ENCODE results near the gene NPC1. TPM values are rescaled to one million over a fixed set of nuclear protein-coding genes. Genes with fewer than 3 reads are reported as not detected.
"Not testable (repeated sequence)": the region's sequence is repeated elsewhere in the genome, so short reads cannot be mapped to it uniquely, and the experiment has no call there.

The NPC1 gene
- total RNA-seq, 1 donor from 2014 or later, result 114 TPM

- no peak overlapping the region for H3K27ac ChIP-seq
- intact Hi-C loops (cut with DNase I), result no loop called here
- H3K4me3 ChIP-seq, result no peak overlapping the region
- no peaks in the 10 kb centered on the region for H3K27me3 ChIP-seq (ENCODE audit: low read depth)
- H3K36me3 ChIP-seq, result peaks cover 96% of the 10 kb centered on the region
- no peaks in the 10 kb centered on the region for H3K9me3 ChIP-seq
- DNase-seq (no peak), ATAC-seq (no peak)
- no peak for TF ChIP-seq CTCF (IDR thresholded peaks at IDR 0.05)
- H3K4me1 ChIP-seq, result no peaks in the 10 kb centered on the region
Measured at GRCh38 chr18:23560186-23560585, 26.1 kb downstream of the NPC1 start.

- peaks cover 96% of the 10 kb centered on the region for H3K36me3 ChIP-seq
- H3K4me3 ChIP-seq; ATAC-seq; H3K9me3 ChIP-seq; H3K4me1 ChIP-seq; DNase-seq; H3K27ac ChIP-seq; H3K27me3 ChIP-seq (ENCODE audit: low read depth); intact Hi-C loops (cut with DNase I): not testable (repeated sequence)
Measured at GRCh38 chr18:23557511-23557910, 28.8 kb downstream of the NPC1 start.

GRCh38 chr18:23556145-23556780 lies 30.0 kb downstream of the NPC1 start:
- H3K4me1 ChIP-seq, result peaks cover 14% of the 10 kb centered on the region
- H3K36me3 ChIP-seq, result peaks cover 98% of the 10 kb centered on the region
- no peaks in the 10 kb centered on the region for H3K27me3 ChIP-seq (ENCODE audit: low read depth)
- no peaks in the 10 kb centered on the region for H3K9me3 ChIP-seq
- no peak overlapping the region for H3K4me3 ChIP-seq
- no peak for TF ChIP-seq CTCF (IDR thresholded peaks at IDR 0.05)
- ATAC-seq (no peak), DNase-seq (no peak)
- no peak overlapping the region for H3K27ac ChIP-seq
- intact Hi-C loops (cut with DNase I), result no loop called here

GRCh38 chr18:23553887-23554286 lies 32.4 kb downstream of the NPC1 start:
- no peak overlapping the region for H3K27ac ChIP-seq
- intact Hi-C loops (cut with DNase I), result no loop called here
- no peaks in the 10 kb centered on the region for H3K27me3 ChIP-seq (ENCODE audit: low read depth)
- H3K4me3 ChIP-seq, result no peak overlapping the region
- peaks cover 97% of the 10 kb centered on the region for H3K36me3 ChIP-seq
- H3K9me3 ChIP-seq, result no peaks in the 10 kb centered on the region
- ATAC-seq (no peak), DNase-seq (no peak)
- no peak for TF ChIP-seq CTCF (IDR thresholded peaks at IDR 0.05)
- H3K4me1 ChIP-seq, result peaks cover 14% of the 10 kb centered on the region

GRCh38 chr18:23552505-23552904 lies 33.8 kb downstream of the NPC1 start:
- Histone ChIP-seq H3K4me1 (peaks cover 14% of the 10 kb centered on the region), H3K9me3 (no peaks in the 10 kb centered on the region), H3K36me3 (peaks cover 98% of the 10 kb centered on the region), H3K27me3 (ENCODE audit: low read depth) (no peaks in the 10 kb centered on the region), H3K4me3 (no peak overlapping the region), H3K27ac (no peak overlapping the region)
- TF ChIP-seq CTCF (IDR thresholded peaks at IDR 0.05), result no peak
- intact Hi-C loops (cut with DNase I), result no loop called here
- ATAC-seq (no peak), DNase-seq (no peak)

GRCh38 chr18:23551978-23552377 lies 34.3 kb downstream of the NPC1 start:
- Histone ChIP-seq H3K27ac (no peak overlapping the region), H3K4me1 (peaks cover 14% of the 10 kb centered on the region), H3K36me3 (peaks cover 98% of the 10 kb centered on the region), H3K27me3 (ENCODE audit: low read depth) (no peaks in the 10 kb centered on the region), H3K4me3 (no peak overlapping the region), H3K9me3 (no peaks in the 10 kb centered on the region)
- intact Hi-C loops (cut with DNase I), result no loop called here
- ATAC-seq, result no peak
- DNase-seq, result no peak
- TF ChIP-seq CTCF (IDR thresholded peaks at IDR 0.05), result no peak
